Esophagus muscularis mucosa (tissue), 4 donors: ENCODE results near the gene C17orf107. TPM values are rescaled to one million over a fixed set of nuclear protein-coding genes. Genes with fewer than 3 reads are reported as not detected.

Experiments
- DNase-seq: peaks from one replicate; pipeline ENCODE4 v3.0.0-alpha.2; 2017; ENCODE audit errors: extremely low spot score
- H3K27ac ChIP-seq, 4 donors: fragments of 200-600 bp; sonication (generic); replicated peaks in 1 of 4; 1 replicate in 3 of 4; 2 replicates in 1 of 4; pipeline ENCODE4 v1.5.1; 2016 to 2019; ENCODE audit warnings: mild to moderate bottlenecking in 1 of 4
- H3K27me3 ChIP-seq, 4 donors: fragments of 200-600 bp; sonication (generic); one replicate each; pipeline versions ENCODE4 v1.5.1 to v1.6.0; 2016 to 2019
- H3K36me3 ChIP-seq, 4 donors: fragments of 200-600 bp; sonication (generic); one replicate each; pipeline ENCODE4 v1.5.1; 2016 to 2019
- H3K4me1 ChIP-seq, 4 donors: fragments of 200-600 bp; sonication (generic); one replicate each; pipeline ENCODE4 v1.5.1; 2016 to 2019
- H3K4me3 ChIP-seq, 4 donors: fragments of 200-600 bp; sonication (generic); 1 replicate in 2 of 4; 2 replicates in 2 of 4; pipeline ENCODE4 v1.5.1; 2016 to 2019; ENCODE audit warnings: mild to moderate bottlenecking in 4 of 4, moderate library complexity in 1 of 4
- H3K9me3 ChIP-seq, 4 donors: fragments of 200-600 bp; sonication (generic); 1 replicate in 3 of 4; 2 replicates in 1 of 4; pipeline ENCODE4 v1.5.1; 2016 to 2019
- EP300 ChIP-seq: sonication (generic); formaldehyde crosslinking; IDR thresholded peaks from one replicate; pipeline ENCODE4 v1.6.1; 2017; ENCODE audit warnings: antibody characterized with exemption
- POLR2A ChIP-seq: fragments of 450-650 bp; IDR thresholded peaks from one replicate; pipeline ENCODE4 v1.6.1; 2017; ENCODE audit warnings: antibody characterized with exemption, moderate library complexity, mild to moderate bottlenecking, low read depth
- POLR2AphosphoS5 ChIP-seq, 2 donors: sonication (generic); formaldehyde crosslinking; IDR thresholded peaks; one replicate each; pipeline ENCODE4 v1.6.1; 2017; ENCODE audit warnings: antibody characterized with exemption in 2 of 2
- WGBS: methylation state at CpG from one replicate; pipeline ENCODE4 v1.1.5; 2018; 5-methylcytosine and 5-hydroxymethylcytosine counted together
- intact Hi-C: fragments of 100-400 bp; cut with DNase I; formaldehyde crosslinking; loops from one replicate; pipeline ENCODE4 v1.15.1; 2023
- total RNA-seq, 4 donors: library from RNA; depleted of rRNA; stranded (reverse); fragments of >200 nt; gene quantifications; one replicate each; pipeline versions ENCODE4 v1.1.0 to v1.2.1, GENCODE V29; 2016
- TF ChIP-seq, protein P1 (sequence below), 3 experiments: fragments of 200-600 bp in 2 of 3; fragments of 450-650 bp in 1 of 3; sonication (generic) in 2 of 3; IDR thresholded peaks; one replicate each; pipeline ENCODE4 v1.5.1; 2017 to 2019; ENCODE audit warnings: antibody characterized with exemption in 3 of 3, mild to moderate bottlenecking in 2 of 3, moderate library complexity in 1 of 3

C17orf107 gene
- total RNA-seq, 4 donors from 2014 or later: 0.32 to 1.5 (median 0.88) TPM

DNA sequence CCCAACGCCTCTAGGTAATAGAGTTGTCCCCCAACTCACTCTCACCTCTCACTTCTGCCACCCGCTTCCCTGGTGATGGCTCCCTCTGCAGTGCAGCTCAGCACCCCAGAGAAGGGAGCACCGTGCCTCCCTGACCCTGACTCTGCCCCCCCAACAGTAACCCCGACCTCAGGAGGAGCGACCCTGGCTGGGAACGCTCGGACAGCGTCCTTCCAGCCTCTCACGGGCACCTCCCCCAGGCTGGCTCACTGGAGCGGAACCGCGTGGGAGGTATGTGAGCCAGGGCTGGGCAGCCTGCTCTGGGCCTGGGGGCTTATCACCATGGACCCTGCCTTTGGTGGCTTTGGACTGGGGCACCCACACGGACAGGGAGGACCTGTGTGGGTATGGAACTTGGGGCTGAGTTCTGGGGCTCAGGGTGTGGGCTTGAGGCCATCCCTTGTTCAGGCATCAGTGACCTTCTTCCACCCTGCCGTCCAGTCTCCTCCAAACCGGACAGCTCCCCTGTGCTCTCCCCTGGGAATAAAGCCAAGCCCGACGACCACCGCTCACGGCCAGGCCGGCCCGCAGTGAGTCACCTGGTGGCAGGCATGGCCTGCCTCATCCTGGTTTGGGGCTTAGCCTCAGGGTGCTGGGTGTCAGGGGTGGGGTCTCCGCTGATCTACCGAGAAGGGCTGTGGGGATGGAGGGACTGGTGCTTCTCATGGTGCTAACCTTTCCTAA lies 6.7 kb upstream of the C17orf107 start:
- 95% methylated on average over 14 of the region's 23 CpGs for WGBS
- TF ChIP-seq EP300 (no peak), POLR2AphosphoS5 (IDR thresholded peaks at IDR 0.05) (no peak)
- TF ChIP-seq, protein P1, sequence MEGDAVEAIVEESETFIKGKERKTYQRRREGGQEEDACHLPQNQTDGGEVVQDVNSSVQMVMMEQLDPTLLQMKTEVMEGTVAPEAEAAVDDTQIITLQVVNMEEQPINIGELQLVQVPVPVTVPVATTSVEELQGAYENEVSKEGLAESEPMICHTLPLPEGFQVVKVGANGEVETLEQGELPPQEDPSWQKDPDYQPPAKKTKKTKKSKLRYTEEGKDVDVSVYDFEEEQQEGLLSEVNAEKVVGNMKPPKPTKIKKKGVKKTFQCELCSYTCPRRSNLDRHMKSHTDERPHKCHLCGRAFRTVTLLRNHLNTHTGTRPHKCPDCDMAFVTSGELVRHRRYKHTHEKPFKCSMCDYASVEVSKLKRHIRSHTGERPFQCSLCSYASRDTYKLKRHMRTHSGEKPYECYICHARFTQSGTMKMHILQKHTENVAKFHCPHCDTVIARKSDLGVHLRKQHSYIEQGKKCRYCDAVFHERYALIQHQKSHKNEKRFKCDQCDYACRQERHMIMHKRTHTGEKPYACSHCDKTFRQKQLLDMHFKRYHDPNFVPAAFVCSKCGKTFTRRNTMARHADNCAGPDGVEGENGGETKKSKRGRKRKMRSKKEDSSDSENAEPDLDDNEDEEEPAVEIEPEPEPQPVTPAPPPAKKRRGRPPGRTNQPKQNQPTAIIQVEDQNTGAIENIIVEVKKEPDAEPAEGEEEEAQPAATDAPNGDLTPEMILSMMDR (IDR thresholded peaks at IDR 0.05): no peak
- Histone ChIP-seq H3K9me3 (no peaks in the 10 kb centered on the region), H3K4me1 (peaks cover 0 to 5% (median 0%) of the 10 kb centered on the region in 4 donors), H3K27ac (no peak overlapping the region), H3K4me3 (no peak overlapping the region), H3K36me3 (peaks cover 74 to 96% (median 93%) of the 10 kb centered on the region in 4 donors), H3K27me3 (no peaks in the 10 kb centered on the region)
- no peak for DNase-seq
- intact Hi-C loops: no loop called here

DNA sequence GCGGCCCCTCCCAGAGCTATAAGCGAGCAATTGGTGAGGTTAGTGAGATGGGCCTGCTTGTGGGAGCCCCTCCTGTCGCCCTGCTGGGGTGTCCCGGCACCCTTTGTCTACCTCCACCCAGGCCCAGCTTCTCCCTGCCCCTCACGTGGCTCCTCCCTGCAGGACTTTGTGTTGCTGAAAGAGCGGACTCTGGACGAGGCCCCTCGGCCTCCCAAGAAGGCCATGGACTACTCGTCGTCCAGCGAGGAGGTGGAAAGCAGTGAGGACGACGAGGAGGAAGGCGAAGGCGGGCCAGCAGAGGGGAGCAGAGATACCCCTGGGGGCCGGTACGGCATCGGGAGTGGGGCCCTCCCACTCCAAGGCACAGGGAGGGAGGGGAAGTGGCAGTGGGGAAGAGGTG lies 6.1 kb upstream of the C17orf107 start:
- DNase-seq: no peak
- WGBS: 82% methylated on average over 18 of the region's 18 CpGs
- intact Hi-C loops: no loop called here
- H3K27ac ChIP-seq: no peak overlapping the region
- no peak for TF ChIP-seq EP300
- TF ChIP-seq POLR2AphosphoS5 (IDR thresholded peaks at IDR 0.05): no peak
- TF ChIP-seq POLR2A: no peak
- TF ChIP-seq, protein P1 (IDR thresholded peaks at IDR 0.05): no peak
- no peak overlapping the region for H3K4me3 ChIP-seq
- peaks cover 0 to 5% (median under 1%) of the 10 kb centered on the region in 4 donors for H3K4me1 ChIP-seq
- no peaks in the 10 kb centered on the region for H3K9me3 ChIP-seq
- peaks cover 73 to 90% (median 87%) of the 10 kb centered on the region in 4 donors for H3K36me3 ChIP-seq
- H3K27me3 ChIP-seq: no peaks in the 10 kb centered on the region

DNA sequence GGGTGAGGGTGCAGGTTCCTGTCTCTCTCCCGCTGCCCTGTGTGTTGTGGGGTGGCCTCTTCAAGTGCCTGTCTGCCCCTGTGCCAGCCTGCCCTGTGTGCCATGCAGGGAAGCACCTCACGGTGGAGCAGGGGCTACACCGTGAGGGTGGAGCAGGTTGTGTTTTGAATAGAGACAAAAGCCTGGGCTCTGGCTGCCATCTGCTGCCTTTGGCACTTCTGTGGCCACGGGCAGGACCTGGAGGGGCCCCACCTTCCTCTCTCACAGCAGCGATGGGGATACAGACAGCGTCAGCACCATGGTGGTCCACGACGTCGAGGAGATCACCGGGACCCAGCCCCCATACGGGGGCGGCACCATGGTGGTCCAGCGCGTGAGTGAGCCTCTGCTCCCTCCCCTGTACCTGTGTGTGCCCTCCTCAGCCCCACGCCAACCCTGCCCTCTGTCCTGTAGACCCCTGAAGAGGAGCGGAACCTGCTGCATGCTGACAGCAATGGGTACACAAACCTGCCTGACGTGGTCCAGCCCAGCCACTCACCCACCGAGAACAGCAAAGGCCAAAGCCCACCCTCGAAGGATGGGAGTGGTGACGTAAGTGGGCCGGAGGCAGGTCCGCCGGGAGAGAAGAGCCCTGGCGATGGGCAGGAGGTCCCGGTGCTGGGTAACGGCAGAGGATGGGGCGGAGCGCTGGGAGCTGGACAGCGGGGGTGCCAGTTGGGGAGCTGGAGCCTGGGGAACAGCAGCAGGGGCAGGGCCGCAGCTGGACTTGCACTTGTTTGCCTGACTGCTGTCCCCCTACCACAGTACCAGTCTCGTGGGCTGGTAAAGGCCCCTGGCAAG lies 5.4 kb upstream of the C17orf107 start:
- intact Hi-C loops: no loop called here
- peaks cover 69 to 85% (median 83%) of the 10 kb centered on the region in 4 donors for H3K36me3 ChIP-seq
- TF ChIP-seq, protein P1 (IDR thresholded peaks at IDR 0.05): no peak
- no peak for TF ChIP-seq POLR2AphosphoS5 (IDR thresholded peaks at IDR 0.05)
- TF ChIP-seq POLR2A: no peak
- no peak for TF ChIP-seq EP300
- peaks cover 1 to 9% (median 6%) of the 10 kb centered on the region in 4 donors for H3K4me1 ChIP-seq
- WGBS: 81% methylated on average over 17 of the region's 31 CpGs
- H3K27ac ChIP-seq: no peak overlapping the region
- H3K9me3 ChIP-seq: no peaks in the 10 kb centered on the region
- H3K4me3 ChIP-seq: no peak overlapping the region
- no peak for DNase-seq
- peaks cover 0 to 5% (median 4%) of the 10 kb centered on the region in 4 donors for H3K27me3 ChIP-seq

DNA sequence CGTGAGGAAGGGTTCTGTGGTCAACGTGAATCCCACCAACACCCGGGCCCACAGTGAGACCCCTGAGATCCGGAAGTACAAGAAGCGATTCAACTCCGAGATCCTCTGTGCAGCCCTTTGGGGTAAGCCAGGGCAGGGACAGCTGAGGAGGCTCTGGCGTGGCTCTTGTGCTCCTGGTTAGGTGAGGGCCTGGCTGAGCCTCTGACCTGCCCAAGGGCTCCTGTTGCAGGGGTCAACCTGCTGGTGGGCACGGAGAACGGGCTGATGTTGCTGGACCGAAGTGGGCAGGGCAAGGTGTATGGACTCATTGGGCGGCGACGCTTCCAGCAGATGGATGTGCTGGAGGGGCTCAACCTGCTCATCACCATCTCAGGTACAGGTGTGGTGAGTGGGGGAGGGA lies 4.2 kb upstream of the C17orf107 start:
- no peak for DNase-seq
- Histone ChIP-seq H3K4me1 (peaks cover 4 to 18% (median 17%) of the 10 kb centered on the region in 4 donors), H3K4me3 (no peak overlapping the region), H3K27ac (no peak overlapping the region), H3K27me3 (peaks cover 0 to 16% (median 15%) of the 10 kb centered on the region in 4 donors), H3K36me3 (peaks cover 65 to 76% (median 73%) of the 10 kb centered on the region in 4 donors), H3K9me3 (no peaks in the 10 kb centered on the region)
- intact Hi-C loops: no loop called here
- WGBS: 91% methylated on average over 5 of the region's 13 CpGs
- no peak for TF ChIP-seq POLR2A
- TF ChIP-seq POLR2AphosphoS5 (IDR thresholded peaks at IDR 0.05): no peak
- TF ChIP-seq, protein P1 (IDR thresholded peaks at IDR 0.05): no peak
- TF ChIP-seq EP300: no peak
